Stimulated activated CD4-positive, alpha-beta T cell treated with anti-CD3 and anti-CD28 coated beads, Interleukin-2, amount 100 ng/mL, for 4 hours (primary cell): ENCODE results near the gene MEI4.
"Not testable (repeated sequence)": the region's sequence is repeated elsewhere in the genome, so short reads cannot be mapped to it uniquely, and the experiment has no call there.

Source experiments
- DNase-seq: peaks from one replicate; pipeline ENCODE4 v3.0.0-alpha.2; 2020; ENCODE audit warnings: low read depth

Gene MEI4

DNA sequence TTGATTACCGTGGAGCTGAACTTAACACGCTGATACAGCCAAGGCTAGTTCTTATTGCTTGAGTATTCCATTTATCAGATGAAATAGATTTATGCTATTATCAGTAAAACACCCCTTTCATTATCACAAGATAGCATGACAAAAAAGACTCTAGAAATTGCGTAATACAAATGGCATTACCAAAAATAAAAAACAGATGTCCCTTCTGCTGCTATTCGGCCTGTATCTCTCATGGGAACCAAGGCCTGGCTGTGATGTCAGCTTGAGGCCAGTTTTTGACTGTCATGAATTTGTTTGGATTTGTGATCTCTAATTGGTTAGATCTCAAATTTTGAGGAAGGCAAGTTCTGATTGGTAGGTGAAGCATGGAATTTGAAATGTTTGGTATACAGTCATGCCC, 25.2 kb downstream of the MEI4 start:
- no peak for DNase-seq

GRCh38 chr6:77683515-77683914, 30.7 kb downstream of the MEI4 start:
- DNase-seq = no peak

GRCh38 chr6:77686931-77687330, 34.1 kb downstream of the MEI4 start:
- no peak for DNase-seq

DNA sequence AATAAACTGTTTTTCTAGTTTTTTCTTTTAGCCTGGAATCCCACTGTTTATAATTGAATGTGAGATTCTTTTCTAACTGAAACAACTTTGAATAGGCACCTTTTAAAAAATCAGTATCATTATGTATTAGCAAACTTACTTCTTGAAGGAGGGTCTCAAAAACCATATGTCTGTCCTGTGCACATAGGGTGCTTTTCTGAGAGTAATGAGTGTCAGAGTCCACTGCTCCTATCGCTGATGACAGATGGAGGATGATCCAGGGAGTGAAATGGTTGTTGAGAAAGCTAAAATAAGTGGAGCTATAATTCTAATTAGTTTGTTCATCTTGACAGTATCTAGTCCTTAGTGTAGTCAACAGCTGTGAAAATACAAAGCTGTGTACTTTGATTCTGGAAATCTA, 35.8 kb downstream of the MEI4 start:
- no peak for DNase-seq

DNA sequence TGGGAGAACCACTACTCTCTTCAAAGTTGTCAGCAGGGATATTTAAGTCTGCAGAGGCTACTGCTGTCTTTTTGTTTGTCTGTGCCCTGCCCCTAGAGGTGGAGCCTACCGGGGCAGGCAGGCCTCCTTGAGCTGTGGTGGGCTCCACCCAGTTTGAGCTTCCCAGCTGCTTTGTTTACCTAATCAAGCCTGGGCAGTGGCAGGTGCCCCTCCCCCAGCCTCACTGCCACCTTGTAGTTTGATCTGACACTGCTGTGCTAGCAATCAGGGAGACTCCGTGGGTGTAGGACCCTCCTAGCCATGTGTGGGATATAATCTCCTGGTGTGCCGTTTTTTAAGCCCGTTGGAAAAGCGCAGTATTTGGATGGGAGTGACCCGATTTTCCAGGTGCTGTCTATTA, 47.3 kb downstream of the MEI4 start:
- not testable (repeated sequence) for DNase-seq

- no peak for DNase-seq
Observed at GRCh38 chr6:77707603-77708002, 54.8 kb downstream of the MEI4 start.

DNA sequence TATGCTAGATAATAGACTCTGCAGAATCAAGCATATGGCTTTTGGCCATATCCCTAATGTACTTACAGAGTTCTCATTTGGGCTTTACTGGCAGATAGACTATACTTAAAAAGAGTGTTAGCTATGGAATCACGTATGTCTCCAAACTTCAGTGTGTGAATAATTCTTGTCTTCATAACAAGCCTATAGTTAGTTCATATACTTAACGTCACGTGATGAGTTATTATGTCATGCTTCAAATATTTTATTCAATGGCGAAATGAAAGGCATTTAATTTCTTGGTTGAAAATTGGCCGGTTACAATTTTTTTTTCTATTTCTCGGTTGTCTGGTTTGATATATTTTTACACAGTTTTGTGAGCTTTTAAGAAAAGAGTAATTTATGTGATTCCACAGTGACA, 62.7 kb downstream of the MEI4 start:
- DNase-seq = no peak

DNA sequence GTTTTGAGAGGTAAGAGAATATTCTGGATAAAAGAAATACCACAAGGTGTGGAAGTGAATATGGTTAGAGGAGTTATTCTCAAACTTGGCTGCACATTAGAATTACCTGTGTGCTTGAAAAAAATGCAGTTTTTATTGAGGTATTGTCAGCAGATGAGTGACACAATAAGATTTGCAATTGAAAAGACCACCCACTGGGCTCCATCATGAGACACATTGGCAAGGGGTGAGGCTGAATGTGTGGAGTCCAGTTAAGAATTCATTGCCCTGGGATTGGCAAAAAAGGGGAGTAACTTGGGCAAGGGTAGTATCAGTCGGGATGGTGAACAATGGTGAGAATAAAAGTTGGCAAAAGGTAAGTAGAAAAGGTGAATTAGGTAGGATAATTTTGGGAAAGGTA, 63.5 kb downstream of the MEI4 start:
- no peak for DNase-seq

- not testable (repeated sequence) for DNase-seq
Observed at GRCh38 chr6:77736010-77736409, 83.2 kb downstream of the MEI4 start.

GRCh38 chr6:77740380-77740779, 87.5 kb downstream of the MEI4 start:
- DNase-seq = no peak

DNA sequence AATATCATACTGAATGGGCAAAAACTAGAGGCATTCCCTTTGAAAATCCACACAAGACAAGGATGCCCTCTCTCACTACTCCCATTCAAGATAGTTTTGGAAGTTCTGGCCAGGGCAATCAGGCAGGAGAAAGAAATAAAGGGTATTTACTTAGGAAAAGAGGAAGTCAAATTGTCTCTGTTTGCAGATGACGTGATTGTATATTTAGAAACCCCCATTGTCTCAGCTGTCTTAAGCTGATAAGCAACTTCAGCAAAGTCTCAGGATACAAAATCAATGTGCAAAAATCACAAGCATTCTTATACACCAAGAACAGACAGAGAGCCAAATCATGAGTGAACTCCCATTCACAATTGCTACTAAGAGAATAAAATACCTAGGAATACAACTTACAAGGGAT, 99.3 kb downstream of the MEI4 start:
- DNase-seq = not testable (repeated sequence)

DNA sequence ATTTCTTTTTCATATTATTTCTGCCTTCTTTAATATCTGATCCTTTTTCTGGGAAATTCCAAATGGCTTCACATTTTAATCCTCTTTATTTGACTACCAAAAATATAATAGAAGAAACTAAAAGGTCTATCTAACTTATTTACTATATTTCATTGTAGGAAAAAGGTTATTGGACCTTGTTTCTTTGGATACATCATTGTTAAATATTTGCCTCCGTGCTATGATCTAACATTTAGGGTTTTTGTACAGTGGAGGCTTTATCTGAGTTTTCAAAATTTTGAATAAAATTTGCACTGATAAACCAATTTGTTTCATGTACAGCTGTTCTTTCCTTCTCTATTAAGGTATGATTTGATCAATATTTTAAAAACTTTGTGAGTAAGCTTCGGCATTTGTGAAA, 109.5 kb downstream of the MEI4 start:
- DNase-seq = no peak

GRCh38 chr6:77763124-77763523, 110.3 kb downstream of the MEI4 start:
- DNase-seq = no peak

DNA sequence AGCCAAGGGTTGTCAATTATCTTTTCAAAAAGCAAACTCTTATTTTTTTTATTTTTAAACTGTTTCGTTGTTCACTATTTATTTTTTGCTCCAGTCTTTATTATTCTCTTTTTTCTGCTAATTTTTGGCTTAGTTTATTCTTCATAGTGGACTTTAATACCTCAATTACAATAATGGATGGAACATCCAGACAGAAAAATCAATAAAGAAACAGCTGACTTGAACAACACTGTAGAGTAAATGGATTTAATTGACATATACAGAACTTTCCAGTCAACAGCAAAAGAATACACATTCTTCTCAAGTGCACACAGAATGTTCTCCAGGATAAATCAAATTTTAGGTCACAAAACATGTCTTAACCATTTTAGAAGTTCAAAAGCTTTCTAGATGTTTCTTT, 111.5 kb downstream of the MEI4 start:
- no peak for DNase-seq

DNA sequence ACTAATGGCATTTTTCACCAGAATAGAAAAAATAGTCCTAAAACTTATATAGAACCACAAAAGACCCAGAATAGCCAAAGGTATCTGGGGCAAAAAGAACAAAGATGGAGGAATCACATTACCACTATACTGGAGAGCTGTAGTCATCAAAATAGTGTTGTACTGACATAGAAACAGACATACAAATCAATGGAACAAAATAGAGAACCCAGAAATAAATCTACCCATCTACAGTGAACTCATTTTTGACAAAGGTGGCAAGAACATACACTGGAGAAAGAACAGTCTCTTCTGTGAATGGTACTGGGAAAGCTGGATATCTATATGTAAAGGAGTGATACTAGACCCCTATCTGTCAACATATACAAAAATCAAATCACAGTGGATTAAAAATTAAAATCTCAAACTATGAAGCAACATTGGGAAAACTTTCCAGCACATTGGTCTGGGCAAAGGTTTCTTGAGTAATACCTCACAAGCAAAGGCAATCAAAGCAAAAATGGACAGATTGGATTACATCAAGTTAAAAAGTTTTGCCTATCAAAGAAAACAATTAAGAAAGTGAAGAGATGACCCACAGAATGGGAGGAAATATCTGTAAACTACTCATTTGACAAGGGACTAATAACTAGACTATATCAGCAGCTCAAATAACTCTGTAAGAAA, 120.5 kb downstream of the MEI4 start:
- DNase-seq = no peak

GRCh38 chr6:77774457-77774856, 121.6 kb downstream of the MEI4 start:
- no peak for DNase-seq

- no peak for DNase-seq
Observed at GRCh38 chr6:77776441-77776840, 123.6 kb downstream of the MEI4 start.

- no peak for DNase-seq
Observed at GRCh38 chr6:77778527-77778926, 125.7 kb downstream of the MEI4 start.

- DNase-seq = no peak
Observed at GRCh38 chr6:77786935-77787629, 134.2 kb downstream of the MEI4 start.

- no peak for DNase-seq
Observed at GRCh38 chr6:77796824-77797809, 144.3 kb downstream of the MEI4 start.

DNA sequence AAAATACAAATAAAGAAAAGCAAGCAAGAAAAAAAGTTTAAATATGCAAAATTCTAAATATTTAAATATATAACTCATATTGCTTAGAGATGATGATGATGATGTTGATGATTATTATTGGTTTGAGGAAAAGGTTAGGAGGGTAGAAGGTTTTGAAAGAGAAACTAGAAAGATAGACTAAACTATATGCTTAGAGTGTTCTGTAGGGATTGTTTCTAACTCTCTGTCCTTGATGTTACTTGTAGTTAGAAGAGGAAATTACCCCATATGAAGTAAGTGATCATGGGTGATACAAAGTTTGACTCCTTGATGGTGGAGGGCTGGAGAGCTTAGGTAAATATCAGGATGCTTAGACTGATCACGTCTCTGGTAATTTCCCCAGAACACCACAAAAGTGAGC, 159.5 kb downstream of the MEI4 start:
- no peak for DNase-seq

- DNase-seq = no peak
Observed at GRCh38 chr6:77813090-77813489, 160.3 kb downstream of the MEI4 start.

- no peak for DNase-seq
Observed at GRCh38 chr6:77814119-77814518, 161.3 kb downstream of the MEI4 start.
